ENCODE measurements around the gene UROC1. TPM values are rescaled to one million over a fixed set of nuclear protein-coding genes. Genes with fewer than 3 reads are reported as not detected.
"Not testable (repeated sequence)": the region's sequence is repeated elsewhere in the genome, so short reads cannot be mapped to it uniquely, and the experiment has no call there.

UROC1 gene
- total and polyA plus RNA-seq, 4 donors, result 0.01 to 0.21 (median 0.08) TPM

- Histone ChIP-seq H3K36me3 (ENCODE audit: control insufficient read depth in 4 of 4, insufficient read depth in 4 of 4, low read length in 4 of 4) (no peaks in the 10 kb centered on the region), H3K27me3 (ENCODE audit: control insufficient read depth in 3 of 3, insufficient read depth in 3 of 3, low read length in 2 of 3) (peaks cover 0 to 23% (median 5%) of the 10 kb centered on the region in 3 donors), H3K4me1 (ENCODE audit: control insufficient read depth in 5 of 5, insufficient read depth in 5 of 5, low read length in 5 of 5) (peaks cover 0 to 2% (median 0%) of the 10 kb centered on the region in 5 donors), H3K9me3 (ENCODE audit: control insufficient read depth in 4 of 4, insufficient read depth in 3 of 4, low read length in 3 of 4) (no peaks in the 10 kb centered on the region), H3K27ac (ENCODE audit: low read depth in 1 of 2, low read length in 1 of 2) (no peak overlapping the region), H3K9ac (ENCODE audit: insufficient read depth in 1 of 2, low read length in 2 of 2) (no peak overlapping the region), H3K4me3 (no peak overlapping the region)
- no peak for DNase-seq
- 83 to 88% methylated on average over 3 of the region's 3 CpGs for WGBS, 2 donors
- TF ChIP-seq CTCF (IDR thresholded peaks at IDR 0.05; ENCODE audit: control extremely low read depth, extremely low read depth), result no peak
- no peak for ATAC-seq (ENCODE audit: insufficient read depth, low FRiP score)
Measured at GRCh38 chr3:126536126-126536525, 18.6 kb upstream of the UROC1 start.

- H3K27ac ChIP-seq (ENCODE audit: low read depth in 1 of 2, low read length in 1 of 2), result no peak overlapping the region
- peaks cover 0 to 18% (median 3%) of the 10 kb centered on the region in 3 donors for H3K27me3 ChIP-seq (ENCODE audit: control insufficient read depth in 3 of 3, insufficient read depth in 3 of 3, low read length in 2 of 3)
- no peaks in the 10 kb centered on the region for H3K36me3 ChIP-seq (ENCODE audit: control insufficient read depth in 4 of 4, insufficient read depth in 4 of 4, low read length in 4 of 4)
- H3K9me3 ChIP-seq (ENCODE audit: control insufficient read depth in 4 of 4, insufficient read depth in 3 of 4, low read length in 3 of 4), result no peaks in the 10 kb centered on the region
- no peak for TF ChIP-seq CTCF (IDR thresholded peaks at IDR 0.05; ENCODE audit: control extremely low read depth, extremely low read depth)
- peaks cover 0 to 2% (median 0%) of the 10 kb centered on the region in 5 donors for H3K4me1 ChIP-seq (ENCODE audit: control insufficient read depth in 5 of 5, insufficient read depth in 5 of 5, low read length in 5 of 5)
- H3K4me3 ChIP-seq, result no peak overlapping the region
- DNase-seq, result no peak
- ATAC-seq (ENCODE audit: insufficient read depth, low FRiP score), result no peak
- no peak overlapping the region for H3K9ac ChIP-seq (ENCODE audit: insufficient read depth in 1 of 2, low read length in 2 of 2)
Measured at GRCh38 chr3:126535636-126536035, 18.1 kb upstream of the UROC1 start.

GRCh38 chr3:126534716-126535115, 17.1 kb upstream of the UROC1 start:
- ATAC-seq (ENCODE audit: insufficient read depth, low FRiP score); H3K9ac ChIP-seq (ENCODE audit: insufficient read depth in 1 of 2, low read length in 2 of 2); H3K27me3 ChIP-seq (ENCODE audit: control insufficient read depth in 3 of 3, insufficient read depth in 3 of 3, low read length in 2 of 3); H3K9me3 ChIP-seq (ENCODE audit: control insufficient read depth in 4 of 4, insufficient read depth in 3 of 4, low read length in 3 of 4); DNase-seq; H3K4me1 ChIP-seq (ENCODE audit: control insufficient read depth in 5 of 5, insufficient read depth in 5 of 5, low read length in 5 of 5); H3K27ac ChIP-seq (ENCODE audit: low read depth in 1 of 2, low read length in 1 of 2); H3K36me3 ChIP-seq (ENCODE audit: control insufficient read depth in 4 of 4, insufficient read depth in 4 of 4, low read length in 4 of 4); H3K4me3 ChIP-seq: not testable (repeated sequence)
- WGBS, 2 donors, result 86 to 95% methylated on average over 7 of the region's 7 CpGs

- ATAC-seq (ENCODE audit: insufficient read depth, low FRiP score) (no peak), DNase-seq (no peak)
- Histone ChIP-seq H3K9me3 (ENCODE audit: control insufficient read depth in 4 of 4, insufficient read depth in 3 of 4, low read length in 3 of 4) (no peaks in the 10 kb centered on the region), H3K27ac (ENCODE audit: low read depth in 1 of 2, low read length in 1 of 2) (no peak overlapping the region), H3K9ac (ENCODE audit: insufficient read depth in 1 of 2, low read length in 2 of 2) (no peak overlapping the region), H3K27me3 (ENCODE audit: control insufficient read depth in 3 of 3, insufficient read depth in 3 of 3, low read length in 2 of 3) (peaks cover 0 to 8% (median 0%) of the 10 kb centered on the region in 3 donors), H3K36me3 (ENCODE audit: control insufficient read depth in 4 of 4, insufficient read depth in 4 of 4, low read length in 4 of 4) (no peaks in the 10 kb centered on the region), H3K4me1 (ENCODE audit: control insufficient read depth in 5 of 5, insufficient read depth in 5 of 5, low read length in 5 of 5) (peaks cover 0 to 2% (median 0%) of the 10 kb centered on the region in 5 donors), H3K4me3 (no peak overlapping the region)
- TF ChIP-seq CTCF (IDR thresholded peaks at IDR 0.05; ENCODE audit: control extremely low read depth, extremely low read depth), result no peak
Measured at GRCh38 chr3:126533506-126533905, 15.9 kb upstream of the UROC1 start.
